Trophoblast cell (in vitro differentiated cells and primary cell): Measurements from ENCODE around the gene NUDT17.

ENCODE experiments used
- DNase-seq, 2 donors: peaks; one replicate each; pipeline ENCODE4 v3.0.0-alpha.2; 2016
- H2AFZ ChIP-seq: 2 replicates; pipeline ENCODE4 v1.6.1; 2013; ENCODE audit warnings: low read length, moderate library complexity, mild to moderate bottlenecking; ENCODE audit not compliant: insufficient read depth, poor library complexity
- H2AK5ac ChIP-seq: 2 replicates; pipeline ENCODE4 v1.6.1; 2013; ENCODE audit warnings: mild to moderate bottlenecking, low read length
- H2BK120ac ChIP-seq: 2 replicates; pipeline ENCODE4 v1.6.1; 2013; ENCODE audit warnings: low read length, mild to moderate bottlenecking, moderate library complexity; ENCODE audit not compliant: insufficient read depth, poor library complexity
- H2BK12ac ChIP-seq: 2 replicates; pipeline ENCODE4 v1.6.1; 2013; ENCODE audit warnings: mild to moderate bottlenecking, low read length, moderate library complexity
- H2BK5ac ChIP-seq: 2 replicates; pipeline ENCODE4 v1.6.1; 2013; ENCODE audit warnings: low read length, low read depth, moderate library complexity, mild to moderate bottlenecking; ENCODE audit not compliant: poor library complexity
- H3K14ac ChIP-seq: 2 replicates; pipeline ENCODE4 v1.6.1; 2013; ENCODE audit warnings: mild to moderate bottlenecking, low read length
- H3K18ac ChIP-seq: 2 replicates; pipeline ENCODE4 v1.6.1; 2013; ENCODE audit warnings: mild to moderate bottlenecking, low read length
- H3K23ac ChIP-seq: 2 replicates; pipeline ENCODE4 v1.6.1; 2013; ENCODE audit warnings: low read length
- H3K27ac ChIP-seq: 2 replicates; pipeline ENCODE4 v1.5.1; 2013; ENCODE audit warnings: low read depth, mild to moderate bottlenecking, inconsistent platforms, low read length, moderate library complexity
- H3K27me3 ChIP-seq: 2 replicates; pipeline ENCODE4 v1.6.1; 2013; ENCODE audit warnings: inconsistent platforms, mild to moderate bottlenecking, low read length, moderate library complexity; ENCODE audit not compliant: insufficient read depth
- H3K36me3 ChIP-seq, 2 experiments: 1 replicate in 1 of 2; 2 replicates in 1 of 2; pipeline ENCODE4 v1.6.1; 2013; ENCODE audit warnings: low read length in 2 of 2, mild to moderate bottlenecking in 2 of 2, moderate library complexity in 1 of 2; ENCODE audit not compliant: insufficient read depth in 2 of 2, control insufficient read depth in 1 of 2
- H3K4ac ChIP-seq: 2 replicates; pipeline ENCODE4 v1.6.1; 2013; ENCODE audit warnings: low read depth, mild to moderate bottlenecking, low read length, moderate library complexity
- H3K4me1 ChIP-seq, 2 experiments: 1 replicate in 1 of 2; 2 replicates in 1 of 2; pipeline ENCODE4 v1.6.1; 2013; ENCODE audit warnings: low read length in 2 of 2, mild to moderate bottlenecking in 2 of 2, moderate library complexity in 1 of 2; ENCODE audit not compliant: insufficient read depth in 2 of 2, control insufficient read depth in 1 of 2
- H3K4me2 ChIP-seq: 2 replicates; pipeline ENCODE4 v1.6.1; 2013; ENCODE audit warnings: inconsistent platforms, mild to moderate bottlenecking, low read length, moderate library complexity
- H3K4me3 ChIP-seq: 2 replicates; pipeline ENCODE4 v1.5.1; 2013; ENCODE audit warnings: mild to moderate bottlenecking, low read depth, low read length, inconsistent platforms
- H3K79me1 ChIP-seq: one replicate; pipeline ENCODE4 v1.6.1; 2013; ENCODE audit warnings: low read length
- H3K79me2 ChIP-seq: 2 replicates; pipeline ENCODE4 v1.6.1; 2013; ENCODE audit warnings: low read length, mild to moderate bottlenecking; ENCODE audit not compliant: control insufficient read depth, insufficient read depth, poor library complexity
- H3K9ac ChIP-seq: 2 replicates; pipeline ENCODE4 v1.6.1; 2013; ENCODE audit warnings: mild to moderate bottlenecking, low read length
- H3K9me3 ChIP-seq: 2 replicates; pipeline ENCODE4 v1.6.1; 2013; ENCODE audit warnings: low read depth, mild to moderate bottlenecking, control low read depth, inconsistent platforms, low read length; ENCODE audit not compliant: insufficient read depth
- H4K12ac ChIP-seq: 2 replicates; pipeline ENCODE4 v1.6.1; 2013; ENCODE audit warnings: low read depth, mild to moderate bottlenecking, low read length, moderate library complexity
- H4K8ac ChIP-seq: 2 replicates; pipeline ENCODE4 v1.6.1; 2013; ENCODE audit warnings: low read depth, mild to moderate bottlenecking, low read length, moderate library complexity
- H4K91ac ChIP-seq: one replicate; pipeline ENCODE4 v1.6.1; 2013; ENCODE audit warnings: low read depth, mild to moderate bottlenecking, low read length, moderate library complexity
- WGBS: extraction: QIAGEN DNeasy Blood & Tissue Kit; methylation state at CpG from one replicate; pipeline ENCODE4 v1.1.7; 2013; ENCODE audit warnings: missing lambda C conversion rate; ENCODE audit not compliant: insufficient read length, insufficient coverage; ENCODE audit errors: extremely low coverage; 5-methylcytosine and 5-hydroxymethylcytosine counted together

The NUDT17 gene

GRCh38 chr1:145868232-145868631 is 22.8 kb downstream of the NUDT17 start:
- Histone ChIP-seq H2BK120ac (no peak overlapping the region), H4K91ac (no peak overlapping the region), H3K14ac (no peak overlapping the region), H2AK5ac (no peak overlapping the region), H3K36me3 (no peaks in the 10 kb centered on the region), H3K27ac (no peak overlapping the region), H3K18ac (no peak overlapping the region), H3K9me3 (peaks cover 4% of the 10 kb centered on the region), H3K4me1 (peaks cover 4 to 6% of the 10 kb centered on the region in 2 experiments), H3K27me3 (peaks cover 15% of the 10 kb centered on the region), H2BK12ac (no peak overlapping the region), H3K79me2 (no peaks in the 10 kb centered on the region), H3K79me1 (no peaks in the 10 kb centered on the region), H3K4ac (no peak overlapping the region), H2BK5ac (no peak overlapping the region), H3K9ac (no peak overlapping the region), H3K4me3 (no peak overlapping the region), H3K23ac (no peak overlapping the region), H3K4me2 (no peak overlapping the region), H4K8ac (no peak overlapping the region), H2AFZ (no peak overlapping the region), H4K12ac (no peak overlapping the region)
- DNase-seq: no peak
- WGBS: no CpG with 5 or more reads among the region's 4 CpGs

- Histone ChIP-seq H4K91ac (no peak overlapping the region), H3K27me3 (peaks cover 15% of the 10 kb centered on the region), H2BK12ac (no peak overlapping the region), H4K12ac (peak overlapping the region; percentile 31), H3K18ac (no peak overlapping the region), H2BK5ac (no peak overlapping the region), H4K8ac (peak overlapping the region; percentile 72), H3K9ac (no peak overlapping the region), H3K4me1 (peaks cover 4 to 6% of the 10 kb centered on the region in 2 experiments), H3K79me2 (no peaks in the 10 kb centered on the region), H2AFZ (peak overlapping the region; percentile 59), H3K4ac (no peak overlapping the region), H3K4me2 (peak overlapping the region; percentile 71), H2AK5ac (no peak overlapping the region), H3K79me1 (no peaks in the 10 kb centered on the region), H3K36me3 (no peaks in the 10 kb centered on the region), H3K9me3 (peaks cover 4% of the 10 kb centered on the region), H2BK120ac (no peak overlapping the region), H3K14ac (no peak overlapping the region), H3K4me3 (no peak overlapping the region), H3K27ac (no peak overlapping the region), H3K23ac (no peak overlapping the region)
- DNase-seq: no peak
- no CpG with 5 or more reads among the region's 47 CpGs for WGBS
Measured at GRCh38 chr1:145871994-145872924, 26.8 kb downstream of the NUDT17 start.

GRCh38 chr1:145874646-145875045 is 29.2 kb downstream of the NUDT17 start:
- no peak overlapping the region for H3K18ac ChIP-seq
- no peak overlapping the region for H4K12ac ChIP-seq
- no peak overlapping the region for H2AK5ac ChIP-seq
- peaks cover 4% of the 10 kb centered on the region for H3K9me3 ChIP-seq
- no peak overlapping the region for H3K14ac ChIP-seq
- H3K23ac ChIP-seq: no peak overlapping the region
- no peak overlapping the region for H3K4me3 ChIP-seq
- H3K4me2 ChIP-seq: no peak overlapping the region
- no peak overlapping the region for H4K8ac ChIP-seq
- no peaks in the 10 kb centered on the region for H3K79me2 ChIP-seq
- no CpG with 5 or more reads among the region's 12 CpGs for WGBS
- no peak overlapping the region for H2BK5ac ChIP-seq
- H2AFZ ChIP-seq: no peak overlapping the region
- peaks cover 15% of the 10 kb centered on the region for H3K27me3 ChIP-seq
- no peaks in the 10 kb centered on the region for H3K36me3 ChIP-seq
- no peak overlapping the region for H3K4ac ChIP-seq
- H3K4me1 ChIP-seq: peaks cover 11 to 21% of the 10 kb centered on the region in 2 experiments
- peaks cover under 1% of the 10 kb centered on the region for H3K79me1 ChIP-seq
- H3K9ac ChIP-seq: no peak overlapping the region
- DNase-seq: no peak
- no peak overlapping the region for H3K27ac ChIP-seq
- no peak overlapping the region for H4K91ac ChIP-seq
- H2BK12ac ChIP-seq: no peak overlapping the region
- no peak overlapping the region for H2BK120ac ChIP-seq

- no peaks in the 10 kb centered on the region for H3K36me3 ChIP-seq
- no peak overlapping the region for H4K91ac ChIP-seq
- H3K18ac ChIP-seq: no peak overlapping the region
- H3K79me2 ChIP-seq: no peaks in the 10 kb centered on the region
- H3K14ac ChIP-seq: no peak overlapping the region
- H2AK5ac ChIP-seq: no peak overlapping the region
- H3K4me1 ChIP-seq: peaks cover 10 to 20% of the 10 kb centered on the region in 2 experiments
- no peak overlapping the region for H2AFZ ChIP-seq
- no peaks in the 10 kb centered on the region for H3K27me3 ChIP-seq
- no peak overlapping the region for H3K4me3 ChIP-seq
- no peak overlapping the region for H4K12ac ChIP-seq
- H3K4me2 ChIP-seq: no peak overlapping the region
- no peak overlapping the region for H3K27ac ChIP-seq
- H2BK12ac ChIP-seq: no peak overlapping the region
- peak in 1 of 2 donors; percentile 17 for DNase-seq
- H4K8ac ChIP-seq: no peak overlapping the region
- H3K4ac ChIP-seq: no peak overlapping the region
- H3K9me3 ChIP-seq: peaks cover 1% of the 10 kb centered on the region
- H2BK5ac ChIP-seq: no peak overlapping the region
- H3K9ac ChIP-seq: no peak overlapping the region
- H2BK120ac ChIP-seq: no peak overlapping the region
- H3K79me1 ChIP-seq: peaks cover 2% of the 10 kb centered on the region
- WGBS: no CpG with 5 or more reads among the region's 7 CpGs
- H3K23ac ChIP-seq: no peak overlapping the region
Measured at GRCh38 chr1:145877923-145878486, 32.6 kb downstream of the NUDT17 start.
